GM23338 (cell line): ENCODE measurements around the gene ABL2. TPM values are rescaled to one million over a fixed set of nuclear protein-coding genes. Genes with fewer than 3 reads are reported as not detected.

ENCODE experiments used
- ATAC-seq: fragments of 200-7000 bp; cut with Tn5 transposase; 3 replicates; pipeline ENCODE4 v1.9.1; 2020
- DNase-seq: peaks from one replicate; pipeline ENCODE4 v3.0.0-alpha.2; 2015; ENCODE audit warnings: low spot score
- H2AFZ ChIP-seq: fragments of 200-600 bp; sonication (generic); 2 replicates; pipeline ENCODE4 v1.8.0; 2016; ENCODE audit warnings: antibody characterized with exemption, mild to moderate bottlenecking, moderate library complexity
- H3F3A ChIP-seq: fragments of 200-600 bp; sonication (generic); replicated peaks from 2 replicates; pipeline ENCODE4 v1.8.0; 2017; ENCODE audit warnings: antibody characterized with exemption, mixed run types, low read depth
- H3K27ac ChIP-seq: fragments of 200-600 bp; sonication (generic); 2 replicates; pipeline ENCODE4 v1.6.1; 2016; ENCODE audit warnings: low read depth
- H3K27me3 ChIP-seq: fragments of 200-600 bp; sonication (generic); 2 replicates; pipeline ENCODE4 v1.8.0; 2016; ENCODE audit warnings: mild to moderate bottlenecking, mixed run types, moderate library complexity; ENCODE audit not compliant: insufficient read depth
- H3K36me3 ChIP-seq: fragments of 200-600 bp; sonication (generic); 2 replicates; pipeline ENCODE4 v1.8.0; 2016; ENCODE audit warnings: mild to moderate bottlenecking; ENCODE audit not compliant: insufficient read depth
- H3K4me1 ChIP-seq: fragments of 200-600 bp; sonication (generic); 2 replicates; pipeline ENCODE4 v1.8.0; 2016; ENCODE audit warnings: mild to moderate bottlenecking, moderate library complexity; ENCODE audit not compliant: insufficient read depth
- H3K4me2 ChIP-seq: fragments of 200-600 bp; sonication (generic); 2 replicates; pipeline ENCODE4 v1.7.1; 2017; ENCODE audit warnings: mixed run types
- H3K4me3 ChIP-seq: fragments of 200-600 bp; sonication (generic); 2 replicates; pipeline ENCODE4 v1.6.1; 2016; ENCODE audit warnings: mixed run types
- H3K79me2 ChIP-seq: fragments of 200-600 bp; sonication (generic); replicated peaks from 2 replicates; pipeline ENCODE4 v1.8.0; 2017; ENCODE audit warnings: mild to moderate bottlenecking; ENCODE audit not compliant: insufficient read depth
- H3K9me2 ChIP-seq: fragments of 200-600 bp; sonication (generic); 2 replicates; pipeline ENCODE4 v1.8.0; 2017; ENCODE audit not compliant: insufficient read depth
- H4K20me1 ChIP-seq: fragments of 200-600 bp; sonication (generic); replicated peaks from 2 replicates; pipeline ENCODE4 v1.8.0; 2017; ENCODE audit warnings: mild to moderate bottlenecking; ENCODE audit not compliant: insufficient read depth
- H3K27ac Mint-ChIP-seq: 2 replicates; pipeline ENCODE4 v1.8.0; 2020; ENCODE audit warnings: inconsistent platforms, mild to moderate bottlenecking, moderate library complexity, mixed read lengths
- H3K27me3 Mint-ChIP-seq: 3 replicates; pipeline ENCODE4 v1.8.0; 2022; ENCODE audit warnings: low read depth, mild to moderate bottlenecking, moderate library complexity, mixed read lengths, inconsistent platforms; ENCODE audit not compliant: insufficient read depth, poor library complexity
- H3K36me3 Mint-ChIP-seq: 3 replicates; pipeline ENCODE4 v1.8.0; 2021; ENCODE audit warnings: low read depth, mild to moderate bottlenecking, inconsistent platforms, moderate library complexity, mixed read lengths
- H3K4me1 Mint-ChIP-seq: 3 replicates; pipeline ENCODE4 v1.8.0; 2020; ENCODE audit warnings: mild to moderate bottlenecking, inconsistent platforms, mixed read lengths
- H3K4me3 Mint-ChIP-seq: 3 replicates; pipeline ENCODE4 v1.8.0; 2021; ENCODE audit warnings: moderate library complexity, mild to moderate bottlenecking, inconsistent platforms, mixed read lengths
- H3K9me3 Mint-ChIP-seq: 3 replicates; pipeline ENCODE4 v1.8.0; 2020; ENCODE audit warnings: moderate library complexity, mild to moderate bottlenecking, inconsistent platforms, mixed read lengths
- CREB1 ChIP-seq: fragments of 250-450 bp; sonication (Bioruptor Pico); IDR thresholded peaks from 2 replicates; pipeline ENCODE4 v1.5.0; 2020; ENCODE audit warnings: low read depth, mild to moderate bottlenecking, moderate library complexity
- EZH2 ChIP-seq: fragments of 200-600 bp; sonication (generic); IDR thresholded peaks from one replicate; pipeline ENCODE4 v1.8.0; 2017; ENCODE audit warnings: antibody characterized with exemption, mild to moderate bottlenecking, low read depth; ENCODE audit not compliant: unreplicated experiment
- EZH2phosphoT487 ChIP-seq: fragments of 200-600 bp; sonication (generic); IDR thresholded peaks from one replicate; pipeline ENCODE4 v1.8.1; 2018; ENCODE audit warnings: antibody characterized with exemption; ENCODE audit not compliant: unreplicated experiment
- JUNB ChIP-seq: IDR thresholded peaks from one replicate; pipeline ENCODE4 v1.6.1; 2016; ENCODE audit warnings: antibody characterized with exemption; ENCODE audit not compliant: unreplicated experiment
- NANOG ChIP-seq: IDR thresholded peaks from 2 replicates; pipeline ENCODE4 v1.6.1; 2016; ENCODE audit warnings: antibody characterized with exemption, borderline replicate concordance
- POLR2AphosphoS5 ChIP-seq: IDR thresholded peaks from 2 replicates; pipeline ENCODE4 v1.6.1; 2016; ENCODE audit warnings: antibody characterized with exemption, low read depth
- STAT1 ChIP-seq: IDR thresholded peaks from one replicate; pipeline ENCODE4 v1.6.1; 2016; ENCODE audit warnings: antibody characterized with exemption; ENCODE audit not compliant: unreplicated experiment
- ZNF114 ChIP-seq: fragments of 250-450 bp; sonication (Bioruptor Pico); IDR thresholded peaks from 2 replicates; pipeline ENCODE4 v1.5.0; 2020; ENCODE audit warnings: mild to moderate bottlenecking, moderate library complexity
- ZNF331 ChIP-seq: fragments of 250-450 bp; sonication (Bioruptor Pico); IDR thresholded peaks from 2 replicates; pipeline ENCODE4 v1.5.0; 2020; ENCODE audit warnings: low read depth, mild to moderate bottlenecking, moderate library complexity
- polyA plus RNA-seq: library from polyadenylated mRNA; unstranded; fragments of >200 nt; fragmentation: Nextera tagmentation; extraction: Ambion mirVana; gene quantifications from 2 replicates; pipeline ENCODE4 v1.2.1, GENCODE V29; 2016
- total RNA-seq: library from RNA; depleted of rRNA; stranded (reverse); fragments of >200 nt; shearing (Covaris generic); gene quantifications from 2 replicates; pipeline ENCODE4 v1.2.3, GENCODE V29; 2014
- TF ChIP-seq, protein P1 (sequence below), 2 experiments: fragments of 200-600 bp in 1 of 2; sonication (generic) in 1 of 2; conservative IDR thresholded peaks; 2 replicates each; pipeline versions ENCODE4 v1.5.1 to v1.6.1; 2016 to 2017; ENCODE audit warnings: antibody characterized with exemption in 2 of 2, low read depth in 2 of 2, mild to moderate bottlenecking in 2 of 2, moderate library complexity in 1 of 2
- TF ChIP-seq, protein P2 (sequence below): fragments of 250-450 bp; sonication (Bioruptor Pico); IDR thresholded peaks from 2 replicates; pipeline ENCODE4 v1.5.0; 2020; ENCODE audit warnings: mild to moderate bottlenecking, moderate library complexity
- TF ChIP-seq, protein P3 (sequence below): IDR thresholded peaks from one replicate; pipeline ENCODE4 v1.6.1; 2018; ENCODE audit warnings: antibody characterized with exemption; ENCODE audit not compliant: unreplicated experiment
- TF ChIP-seq, protein P4 (sequence below): IDR thresholded peaks from 2 replicates; pipeline ENCODE4 v1.6.1; 2016; ENCODE audit warnings: antibody characterized with exemption

ABL2 gene
- total and polyA plus RNA-seq, 2 experiments from 2014 or later, result 5.8 to 22.7 TPM

DNA sequence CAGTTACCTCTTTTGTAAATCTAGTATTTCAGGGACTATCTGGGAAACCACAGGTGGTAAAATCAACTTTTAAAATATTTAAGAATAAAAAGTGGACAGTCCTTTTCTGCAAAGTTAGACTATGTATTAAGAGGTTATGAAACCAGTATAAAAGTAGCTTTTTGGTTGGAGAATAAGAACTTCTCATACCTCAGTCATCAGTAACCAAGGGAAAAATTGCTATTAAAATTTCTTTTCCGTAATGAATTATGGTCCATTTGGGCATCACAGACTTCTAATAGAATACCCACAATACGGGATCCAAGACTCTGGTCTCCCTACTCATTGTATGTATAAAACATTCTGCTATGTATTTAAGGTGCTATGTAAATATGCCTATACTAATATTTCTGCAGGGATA, 51.9 kb downstream of the ABL2 start:
- Histone ChIP-seq H3K4me1 (0 out of 2 replicates have a peak, but pooled peaks cover 4% of the 10 kb centered on the region), H3K36me3 (no peaks in the 10 kb centered on the region), H3K4me3 (no peak overlapping the region), H3K9me2 (no peaks in the 10 kb centered on the region), H3K4me2 (no peak overlapping the region), H3K27ac (no peak overlapping the region), H2AFZ (no peak overlapping the region), H3F3A (no peaks in the 10 kb centered on the region), H3K79me2 (peaks cover 70% of the 10 kb centered on the region), H4K20me1 (peaks cover 12% of the 10 kb centered on the region; the same call in 1 of the 2 replicates), H3K27me3 (no peaks in the 10 kb centered on the region)
- Mint-ChIP-seq H3K36me3 (no peaks in the 10 kb centered on the region), H3K4me1 (peaks cover 10% of the 10 kb centered on the region; the same call in 1 of the 3 replicates), H3K4me3 (no peak overlapping the region), H3K27me3 (no peaks in the 10 kb centered on the region), H3K27ac (no peak overlapping the region), H3K9me3 (no peaks in the 10 kb centered on the region)
- no peak for ATAC-seq
- TF ChIP-seq, protein P1, sequence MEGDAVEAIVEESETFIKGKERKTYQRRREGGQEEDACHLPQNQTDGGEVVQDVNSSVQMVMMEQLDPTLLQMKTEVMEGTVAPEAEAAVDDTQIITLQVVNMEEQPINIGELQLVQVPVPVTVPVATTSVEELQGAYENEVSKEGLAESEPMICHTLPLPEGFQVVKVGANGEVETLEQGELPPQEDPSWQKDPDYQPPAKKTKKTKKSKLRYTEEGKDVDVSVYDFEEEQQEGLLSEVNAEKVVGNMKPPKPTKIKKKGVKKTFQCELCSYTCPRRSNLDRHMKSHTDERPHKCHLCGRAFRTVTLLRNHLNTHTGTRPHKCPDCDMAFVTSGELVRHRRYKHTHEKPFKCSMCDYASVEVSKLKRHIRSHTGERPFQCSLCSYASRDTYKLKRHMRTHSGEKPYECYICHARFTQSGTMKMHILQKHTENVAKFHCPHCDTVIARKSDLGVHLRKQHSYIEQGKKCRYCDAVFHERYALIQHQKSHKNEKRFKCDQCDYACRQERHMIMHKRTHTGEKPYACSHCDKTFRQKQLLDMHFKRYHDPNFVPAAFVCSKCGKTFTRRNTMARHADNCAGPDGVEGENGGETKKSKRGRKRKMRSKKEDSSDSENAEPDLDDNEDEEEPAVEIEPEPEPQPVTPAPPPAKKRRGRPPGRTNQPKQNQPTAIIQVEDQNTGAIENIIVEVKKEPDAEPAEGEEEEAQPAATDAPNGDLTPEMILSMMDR (conservative IDR thresholded peaks at IDR 0.05; ENCODE audit: low read depth in 2 of 2), result no peak
- TF ChIP-seq ZNF114 (CRISPR knock-in tag) (no peak), JUNB (no peak), CREB1 (no peak), NANOG (no peak), ZNF331 (CRISPR knock-in tag) (no peak), EZH2 (no peak), STAT1 (no peak), POLR2AphosphoS5 (no peak), EZH2phosphoT487 (no peak)
- TF ChIP-seq, protein P2, sequence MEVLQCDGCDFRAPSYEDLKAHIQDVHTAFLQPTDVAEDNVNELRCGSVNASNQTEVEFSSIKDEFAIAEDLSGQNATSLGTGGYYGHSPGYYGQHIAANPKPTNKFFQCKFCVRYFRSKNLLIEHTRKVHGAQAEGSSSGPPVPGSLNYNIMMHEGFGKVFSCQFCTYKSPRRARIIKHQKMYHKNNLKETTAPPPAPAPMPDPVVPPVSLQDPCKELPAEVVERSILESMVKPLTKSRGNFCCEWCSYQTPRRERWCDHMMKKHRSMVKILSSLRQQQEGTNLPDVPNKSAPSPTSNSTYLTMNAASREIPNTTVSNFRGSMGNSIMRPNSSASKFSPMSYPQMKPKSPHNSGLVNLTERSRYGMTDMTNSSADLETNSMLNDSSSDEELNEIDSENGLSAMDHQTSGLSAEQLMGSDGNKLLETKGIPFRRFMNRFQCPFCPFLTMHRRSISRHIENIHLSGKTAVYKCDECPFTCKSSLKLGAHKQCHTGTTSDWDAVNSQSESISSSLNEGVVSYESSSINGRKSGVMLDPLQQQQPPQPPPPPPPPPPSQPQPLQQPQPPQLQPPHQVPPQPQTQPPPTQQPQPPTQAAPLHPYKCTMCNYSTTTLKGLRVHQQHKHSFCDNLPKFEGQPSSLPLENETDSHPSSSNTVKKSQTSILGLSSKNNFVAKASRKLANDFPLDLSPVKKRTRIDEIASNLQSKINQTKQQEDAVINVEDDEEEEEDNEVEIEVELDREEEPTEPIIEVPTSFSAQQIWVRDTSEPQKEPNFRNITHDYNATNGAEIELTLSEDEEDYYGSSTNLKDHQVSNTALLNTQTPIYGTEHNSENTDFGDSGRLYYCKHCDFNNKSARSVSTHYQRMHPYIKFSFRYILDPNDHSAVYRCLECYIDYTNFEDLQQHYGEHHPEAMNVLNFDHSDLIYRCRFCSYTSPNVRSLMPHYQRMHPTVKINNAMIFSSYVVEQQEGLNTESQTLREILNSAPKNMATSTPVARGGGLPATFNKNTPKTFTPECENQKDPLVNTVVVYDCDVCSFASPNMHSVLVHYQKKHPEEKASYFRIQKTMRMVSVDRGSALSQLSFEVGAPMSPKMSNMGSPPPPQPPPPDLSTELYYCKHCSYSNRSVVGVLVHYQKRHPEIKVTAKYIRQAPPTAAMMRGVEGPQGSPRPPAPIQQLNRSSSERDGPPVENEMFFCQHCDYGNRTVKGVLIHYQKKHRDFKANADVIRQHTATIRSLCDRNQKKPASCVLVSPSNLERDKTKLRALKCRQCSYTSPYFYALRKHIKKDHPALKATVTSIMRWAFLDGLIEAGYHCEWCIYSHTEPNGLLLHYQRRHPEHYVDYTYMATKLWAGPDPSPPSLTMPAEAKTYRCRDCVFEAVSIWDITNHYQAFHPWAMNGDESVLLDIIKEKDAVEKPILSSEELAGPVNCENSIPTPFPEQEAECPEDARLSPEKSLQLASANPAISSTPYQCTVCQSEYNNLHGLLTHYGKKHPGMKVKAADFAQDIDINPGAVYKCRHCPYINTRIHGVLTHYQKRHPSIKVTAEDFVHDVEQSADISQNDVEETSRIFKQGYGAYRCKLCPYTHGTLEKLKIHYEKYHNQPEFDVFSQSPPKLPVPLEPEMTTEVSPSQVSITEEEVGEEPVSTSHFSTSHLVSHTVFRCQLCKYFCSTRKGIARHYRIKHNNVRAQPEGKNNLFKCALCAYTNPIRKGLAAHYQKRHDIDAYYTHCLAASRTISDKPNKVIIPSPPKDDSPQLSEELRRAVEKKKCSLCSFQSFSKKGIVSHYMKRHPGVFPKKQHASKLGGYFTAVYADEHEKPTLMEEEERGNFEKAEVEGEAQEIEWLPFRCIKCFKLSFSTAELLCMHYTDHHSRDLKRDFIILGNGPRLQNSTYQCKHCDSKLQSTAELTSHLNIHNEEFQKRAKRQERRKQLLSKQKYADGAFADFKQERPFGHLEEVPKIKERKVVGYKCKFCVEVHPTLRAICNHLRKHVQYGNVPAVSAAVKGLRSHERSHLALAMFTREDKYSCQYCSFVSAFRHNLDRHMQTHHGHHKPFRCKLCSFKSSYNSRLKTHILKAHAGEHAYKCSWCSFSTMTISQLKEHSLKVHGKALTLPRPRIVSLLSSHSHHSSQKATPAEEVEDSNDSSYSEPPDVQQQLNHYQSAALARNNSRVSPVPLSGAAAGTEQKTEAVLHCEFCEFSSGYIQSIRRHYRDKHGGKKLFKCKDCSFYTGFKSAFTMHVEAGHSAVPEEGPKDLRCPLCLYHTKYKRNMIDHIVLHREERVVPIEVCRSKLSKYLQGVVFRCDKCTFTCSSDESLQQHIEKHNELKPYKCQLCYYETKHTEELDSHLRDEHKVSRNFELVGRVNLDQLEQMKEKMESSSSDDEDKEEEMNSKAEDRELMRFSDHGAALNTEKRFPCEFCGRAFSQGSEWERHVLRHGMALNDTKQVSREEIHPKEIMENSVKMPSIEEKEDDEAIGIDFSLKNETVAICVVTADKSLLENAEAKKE (CRISPR knock-in tag), result no peak
- TF ChIP-seq, protein P3, sequence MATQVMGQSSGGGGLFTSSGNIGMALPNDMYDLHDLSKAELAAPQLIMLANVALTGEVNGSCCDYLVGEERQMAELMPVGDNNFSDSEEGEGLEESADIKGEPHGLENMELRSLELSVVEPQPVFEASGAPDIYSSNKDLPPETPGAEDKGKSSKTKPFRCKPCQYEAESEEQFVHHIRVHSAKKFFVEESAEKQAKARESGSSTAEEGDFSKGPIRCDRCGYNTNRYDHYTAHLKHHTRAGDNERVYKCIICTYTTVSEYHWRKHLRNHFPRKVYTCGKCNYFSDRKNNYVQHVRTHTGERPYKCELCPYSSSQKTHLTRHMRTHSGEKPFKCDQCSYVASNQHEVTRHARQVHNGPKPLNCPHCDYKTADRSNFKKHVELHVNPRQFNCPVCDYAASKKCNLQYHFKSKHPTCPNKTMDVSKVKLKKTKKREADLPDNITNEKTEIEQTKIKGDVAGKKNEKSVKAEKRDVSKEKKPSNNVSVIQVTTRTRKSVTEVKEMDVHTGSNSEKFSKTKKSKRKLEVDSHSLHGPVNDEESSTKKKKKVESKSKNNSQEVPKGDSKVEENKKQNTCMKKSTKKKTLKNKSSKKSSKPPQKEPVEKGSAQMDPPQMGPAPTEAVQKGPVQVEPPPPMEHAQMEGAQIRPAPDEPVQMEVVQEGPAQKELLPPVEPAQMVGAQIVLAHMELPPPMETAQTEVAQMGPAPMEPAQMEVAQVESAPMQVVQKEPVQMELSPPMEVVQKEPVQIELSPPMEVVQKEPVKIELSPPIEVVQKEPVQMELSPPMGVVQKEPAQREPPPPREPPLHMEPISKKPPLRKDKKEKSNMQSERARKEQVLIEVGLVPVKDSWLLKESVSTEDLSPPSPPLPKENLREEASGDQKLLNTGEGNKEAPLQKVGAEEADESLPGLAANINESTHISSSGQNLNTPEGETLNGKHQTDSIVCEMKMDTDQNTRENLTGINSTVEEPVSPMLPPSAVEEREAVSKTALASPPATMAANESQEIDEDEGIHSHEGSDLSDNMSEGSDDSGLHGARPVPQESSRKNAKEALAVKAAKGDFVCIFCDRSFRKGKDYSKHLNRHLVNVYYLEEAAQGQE, result no peak
- TF ChIP-seq, protein P4, sequence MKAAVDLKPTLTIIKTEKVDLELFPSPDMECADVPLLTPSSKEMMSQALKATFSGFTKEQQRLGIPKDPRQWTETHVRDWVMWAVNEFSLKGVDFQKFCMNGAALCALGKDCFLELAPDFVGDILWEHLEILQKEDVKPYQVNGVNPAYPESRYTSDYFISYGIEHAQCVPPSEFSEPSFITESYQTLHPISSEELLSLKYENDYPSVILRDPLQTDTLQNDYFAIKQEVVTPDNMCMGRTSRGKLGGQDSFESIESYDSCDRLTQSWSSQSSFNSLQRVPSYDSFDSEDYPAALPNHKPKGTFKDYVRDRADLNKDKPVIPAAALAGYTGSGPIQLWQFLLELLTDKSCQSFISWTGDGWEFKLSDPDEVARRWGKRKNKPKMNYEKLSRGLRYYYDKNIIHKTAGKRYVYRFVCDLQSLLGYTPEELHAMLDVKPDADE, result no peak
- DNase-seq, result no peak
